ENCODE results near the gene PRKCQ.

Gene PRKCQ

GRCh38 chr10:6379015-6379776 is 200.9 kb downstream of the PRKCQ start:
- no peak for DNase-seq

All from CD4-positive, alpha-beta T cell treated with Interleukin-12 subunit alpha and Interleukin-12 subunit beta, for 1 hour (primary cell).